DND-41 (cell line): ENCODE data around the gene XPNPEP3.

Source experiments
- ATAC-seq: fragments of 200-7000 bp; cut with Tn5 transposase; 3 replicates; pipeline ENCODE4 v1.9.1; 2021; ENCODE audit warnings: low read depth; ENCODE audit not compliant: insufficient read depth
- DNase-seq: peaks from one replicate; pipeline ENCODE4 v3.0.0-alpha.2; 2020
- H2AFZ ChIP-seq: 2 replicates; pipeline ENCODE4 v1.6.0; 2012; ENCODE audit warnings: low read depth, low read length
- H3K27ac ChIP-seq: 2 replicates; pipeline ENCODE4 v1.5.1; 2012; ENCODE audit warnings: low read length, inconsistent platforms
- H3K27me3 ChIP-seq: fragments of 200-600 bp; sonication (generic); 2 replicates; pipeline ENCODE4 v1.6.0; 2012; ENCODE audit warnings: low read length, mild to moderate bottlenecking, inconsistent platforms; ENCODE audit not compliant: insufficient read depth, poor library complexity
- H3K36me3 ChIP-seq: 2 replicates; pipeline ENCODE4 v1.5.1; 2012; ENCODE audit warnings: low read length, inconsistent platforms; ENCODE audit not compliant: insufficient read depth
- H3K4me1 ChIP-seq: 2 replicates; pipeline ENCODE4 v1.5.1; 2012; ENCODE audit warnings: mild to moderate bottlenecking, low read length; ENCODE audit not compliant: insufficient read depth
- H3K4me2 ChIP-seq: 2 replicates; pipeline ENCODE4 v1.6.0; 2012; ENCODE audit warnings: mild to moderate bottlenecking, moderate library complexity, low read length, inconsistent platforms; ENCODE audit not compliant: insufficient read depth
- H3K4me3 ChIP-seq, 2 experiments: fragments of 200-600 bp in 1 of 2; shearing (Covaris generic) in 1 of 2; 2 replicates each; pipeline ENCODE4 v1.5.1; 2012 to 2016; ENCODE audit warnings: inconsistent platforms in 2 of 2, low read length in 2 of 2, mild to moderate bottlenecking in 2 of 2, low read depth in 1 of 2, moderate library complexity in 1 of 2
- H3K79me2 ChIP-seq: 2 replicates; pipeline ENCODE4 v1.6.0; 2012; ENCODE audit warnings: low read length, inconsistent platforms; ENCODE audit not compliant: insufficient read depth
- H3K9ac ChIP-seq: 2 replicates; pipeline ENCODE4 v1.6.0; 2012; ENCODE audit warnings: low read depth, mild to moderate bottlenecking, inconsistent platforms, low read length, moderate library complexity
- H3K9me3 ChIP-seq: 2 replicates; pipeline ENCODE4 v1.5.1; 2012; ENCODE audit warnings: low read length, moderate library complexity, mild to moderate bottlenecking, inconsistent platforms; ENCODE audit not compliant: insufficient read depth, severe bottlenecking
- H4K20me1 ChIP-seq: 2 replicates; pipeline ENCODE4 v1.6.0; 2012; ENCODE audit warnings: low read length; ENCODE audit not compliant: insufficient read depth
- CTCF ChIP-seq: IDR thresholded peaks from 2 replicates; pipeline ENCODE4 v1.5.1; 2012; ENCODE audit warnings: borderline replicate concordance, low read length, moderate library complexity, mild to moderate bottlenecking; ENCODE audit not compliant: poor library complexity, severe bottlenecking; ENCODE audit errors: extremely low read depth
- EZH2 ChIP-seq: IDR thresholded peaks from 3 replicates; pipeline ENCODE4 v1.6.1; 2012; ENCODE audit warnings: borderline replicate concordance, low read depth, mild to moderate bottlenecking, moderate library complexity, low read length, inconsistent platforms; ENCODE audit not compliant: severe bottlenecking

Gene XPNPEP3

GRCh38 chr22:40965936-40966725 is 109.2 kb downstream of the XPNPEP3 start:
- TF ChIP-seq EZH2 = no peak
- no peak for TF ChIP-seq CTCF
- Histone ChIP-seq H3K9me3 (no peaks in the 10 kb centered on the region), H3K36me3 (peaks cover 86% of the 10 kb centered on the region), H4K20me1 (peaks cover 14% of the 10 kb centered on the region), H3K79me2 (peaks cover 31% of the 10 kb centered on the region), H3K27ac (no peak overlapping the region), H2AFZ (no peak overlapping the region), H3K4me3 (no peak overlapping the region), H3K9ac (no peak overlapping the region), H3K4me2 (no peak overlapping the region), H3K27me3 (no peaks in the 10 kb centered on the region), H3K4me1 (no peaks in the 10 kb centered on the region)
- ATAC-seq = no peak
- no peak for DNase-seq

- ATAC-seq (no peak), DNase-seq (no peak)
- Histone ChIP-seq H3K36me3 (peaks cover 84% of the 10 kb centered on the region), H3K27ac (no peak overlapping the region), H3K27me3 (no peaks in the 10 kb centered on the region), H2AFZ (no peak overlapping the region), H3K79me2 (peaks cover 27% of the 10 kb centered on the region), H3K4me1 (no peaks in the 10 kb centered on the region), H3K9me3 (no peaks in the 10 kb centered on the region), H3K4me3 (no peak overlapping the region), H4K20me1 (peaks cover 13% of the 10 kb centered on the region), H3K9ac (no peak overlapping the region), H3K4me2 (no peak overlapping the region)
- TF ChIP-seq EZH2 (no peak), CTCF (no peak)
Measured at GRCh38 chr22:40966726-40967085, 109.8 kb downstream of the XPNPEP3 start.

- H3K27me3 ChIP-seq = no peaks in the 10 kb centered on the region
- no peak overlapping the region for H3K27ac ChIP-seq
- H3K9ac ChIP-seq = no peak overlapping the region
- H2AFZ ChIP-seq = no peak overlapping the region
- H3K4me3 ChIP-seq = no peak overlapping the region
- DNase-seq (no peak), ATAC-seq (no peak)
- H4K20me1 ChIP-seq = peaks cover 11% of the 10 kb centered on the region; the same call in 1 of the 2 replicates
- TF ChIP-seq EZH2 (no peak), CTCF (no peak)
- peaks cover 84% of the 10 kb centered on the region for H3K36me3 ChIP-seq
- H3K9me3 ChIP-seq = no peaks in the 10 kb centered on the region
- peaks cover 21% of the 10 kb centered on the region for H3K79me2 ChIP-seq
- H3K4me2 ChIP-seq = no peak overlapping the region
- H3K4me1 ChIP-seq = no peaks in the 10 kb centered on the region
Measured at GRCh38 chr22:40967111-40967760, 110.3 kb downstream of the XPNPEP3 start.
